BE2C (cell line): ENCODE measurements around the gene CEP350.
"Not testable (repeated sequence)": the region's sequence is repeated elsewhere in the genome, so short reads cannot be mapped to it uniquely, and the experiment has no call there.

Source experiments
- DNase-seq: peaks from one replicate; pipeline ENCODE4 v3.0.0-alpha.2; 2020
- H3K27me3 ChIP-seq: fragments of 250-450 bp; sonication (Bioruptor Pico); 2 replicates; pipeline ENCODE4 v1.5.1; 2020; ENCODE audit warnings: mild to moderate bottlenecking
- H3K36me3 ChIP-seq: fragments of 250-450 bp; sonication (Bioruptor Pico); 2 replicates; pipeline ENCODE4 v1.5.1; 2020; ENCODE audit warnings: mild to moderate bottlenecking
- H3K4me1 ChIP-seq: fragments of 250-450 bp; sonication (Bioruptor Pico); 2 replicates; pipeline ENCODE4 v1.5.1; 2020
- H3K4me3 ChIP-seq: 2 replicates; pipeline ENCODE4 v1.5.1; 2011; ENCODE audit warnings: low read depth, low read length
- H3K9me3 ChIP-seq: fragments of 250-450 bp; sonication (Bioruptor Pico); 2 replicates; pipeline ENCODE4 v1.5.1; 2020
- CTCF ChIP-seq: IDR thresholded peaks from 2 replicates; pipeline ENCODE4 v1.5.1; 2012; ENCODE audit warnings: mild to moderate bottlenecking, low read depth, low read length

CEP350 gene

DNA sequence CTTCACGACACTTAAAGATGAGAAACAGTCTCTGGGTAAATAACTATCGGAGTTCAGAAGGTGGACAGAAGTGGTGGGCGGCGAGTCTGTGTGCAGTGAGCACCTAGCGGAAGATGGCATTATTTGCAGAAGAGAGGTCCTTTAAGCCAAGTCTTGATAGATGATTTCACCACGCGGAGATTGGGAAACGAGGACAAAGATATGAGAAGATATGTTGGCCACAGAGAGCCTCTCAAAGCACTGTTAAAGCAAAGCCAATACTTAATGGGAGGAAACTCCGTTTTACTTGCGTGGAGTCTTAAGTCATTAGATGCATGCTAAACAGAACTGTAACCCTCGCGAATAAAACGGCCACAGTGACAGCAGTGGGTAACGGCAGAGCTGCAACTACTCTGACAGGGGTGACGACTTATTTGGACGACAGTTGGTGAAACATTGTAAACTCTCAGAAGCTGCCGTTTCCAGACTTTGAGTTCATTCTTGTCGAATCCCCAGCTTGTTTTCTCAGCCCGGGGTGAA lies 577 bp upstream of the CEP350 start:
- peak; percentile 34; the same call in 1 of the 2 replicates for TF ChIP-seq CTCF
- DNase-seq: peak; percentile 23
- H3K36me3 ChIP-seq: no peaks in the 10 kb centered on the region
- H3K27me3 ChIP-seq: no peaks in the 10 kb centered on the region
- H3K4me3 ChIP-seq: peak overlapping the region; percentile 88
- no peaks in the 10 kb centered on the region for H3K9me3 ChIP-seq
- no peaks in the 10 kb centered on the region for H3K4me1 ChIP-seq

DNA sequence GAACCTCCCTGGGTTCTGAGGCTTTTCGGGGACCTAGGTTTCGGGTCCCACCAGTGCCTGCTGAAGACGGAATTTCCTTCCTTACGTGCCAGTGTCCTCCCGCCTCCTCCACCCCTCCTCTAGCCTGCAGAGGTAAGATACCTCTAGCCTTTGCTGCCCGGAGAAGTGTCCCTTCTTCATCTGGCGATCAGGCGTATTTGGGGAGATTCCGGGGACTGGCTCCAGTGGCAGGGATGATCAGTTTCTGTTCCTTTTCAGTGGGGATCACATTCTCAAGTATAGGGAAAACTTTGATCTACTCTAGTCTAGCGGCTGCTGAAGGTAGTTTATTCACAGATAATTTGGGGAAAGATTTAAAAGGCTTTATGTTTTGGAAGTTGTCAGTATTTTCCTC lies 674 bp downstream of the CEP350 start:
- no peak for DNase-seq
- H3K4me3 ChIP-seq: peak overlapping the region; percentile 88

GRCh38 chr1:179955731-179956130 lies 1.1 kb downstream of the CEP350 start:
- no peaks in the 10 kb centered on the region for H3K9me3 ChIP-seq
- no peak for TF ChIP-seq CTCF
- no peaks in the 10 kb centered on the region for H3K4me1 ChIP-seq
- H3K4me3 ChIP-seq: peak overlapping the region; percentile 88
- no peak for DNase-seq
- H3K36me3 ChIP-seq: no peaks in the 10 kb centered on the region
- no peaks in the 10 kb centered on the region for H3K27me3 ChIP-seq

More for the DNA sequence above, 674 bp downstream of the CEP350 start:
- Histone ChIP-seq H3K4me1 (no peaks in the 10 kb centered on the region), H3K36me3 (no peaks in the 10 kb centered on the region), H3K27me3 (no peaks in the 10 kb centered on the region), H3K9me3 (no peaks in the 10 kb centered on the region)
- TF ChIP-seq CTCF: no peak

DNA sequence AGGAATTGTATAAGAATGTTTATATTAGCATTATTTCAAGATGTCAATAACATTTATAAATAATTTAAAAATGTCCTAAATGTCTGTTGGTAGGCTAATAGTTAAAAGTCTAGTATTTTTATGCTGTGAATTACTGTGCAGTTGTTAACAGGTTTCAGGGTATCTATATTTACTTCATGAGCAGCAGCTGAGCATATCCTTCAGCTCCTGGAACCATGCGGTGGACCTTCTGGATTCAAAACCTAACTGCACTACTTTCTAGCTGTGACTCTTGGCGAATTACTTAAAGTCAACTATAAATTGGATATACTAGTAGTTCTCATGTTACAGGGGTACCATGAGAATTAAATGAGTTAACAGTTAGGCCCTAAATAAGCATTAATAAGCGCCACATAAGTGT lies 3.7 kb downstream of the CEP350 start:
- Histone ChIP-seq H3K36me3 (no peaks in the 10 kb centered on the region), H3K9me3 (no peaks in the 10 kb centered on the region), H3K4me3 (no peak overlapping the region), H3K4me1 (no peaks in the 10 kb centered on the region), H3K27me3 (no peaks in the 10 kb centered on the region)
- no peak for DNase-seq
- no peak for TF ChIP-seq CTCF

- DNase-seq, H3K9me3 ChIP-seq, H3K27me3 ChIP-seq, H3K4me1 ChIP-seq, H3K4me3 ChIP-seq, H3K36me3 ChIP-seq: not testable (repeated sequence)
Observed at GRCh38 chr1:179962168-179962567, 7.6 kb downstream of the CEP350 start.

DNA sequence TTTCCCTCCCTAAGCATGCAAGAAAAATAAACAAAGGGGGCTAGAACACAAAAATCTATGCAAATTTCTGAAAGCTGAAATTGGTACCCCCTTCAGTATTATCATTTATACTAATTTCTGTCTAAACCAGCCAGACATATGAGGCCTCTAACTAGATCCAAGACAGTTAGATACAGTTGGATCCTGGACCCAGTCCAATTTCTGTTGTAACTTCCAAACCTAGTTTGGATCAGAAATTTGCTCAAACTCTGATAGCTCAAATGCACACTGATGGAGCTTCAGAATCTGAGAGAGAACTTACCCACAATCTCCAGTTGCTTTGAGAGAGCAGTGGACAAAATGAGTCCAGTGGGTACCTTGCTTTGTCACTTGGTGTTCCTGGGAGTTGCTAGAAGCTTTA lies 11.9 kb downstream of the CEP350 start:
- TF ChIP-seq CTCF: no peak
- Histone ChIP-seq H3K9me3 (no peaks in the 10 kb centered on the region), H3K4me1 (no peaks in the 10 kb centered on the region; the same call in 1 of the 2 replicates), H3K4me3 (no peak overlapping the region), H3K36me3 (no peaks in the 10 kb centered on the region), H3K27me3 (no peaks in the 10 kb centered on the region)
- no peak for DNase-seq
